Inflammatory macrophage treated with lipopolysaccharide for 4 hours (primary cell): ENCODE results near the gene CACNG5.
A peak's percentile ranks its signal among the peaks of the same experiment; 100 is the strongest.

Source experiments
- DNase-seq: peaks from one replicate; pipeline ENCODE4 v3.0.0-alpha.2; 2020

CACNG5 gene

GRCh38 chr17:66909804-66910373, 75.0 kb downstream of the CACNG5 start:
- DNase-seq, result no peak

GRCh38 chr17:66910651-66911285, 75.9 kb downstream of the CACNG5 start:
- no peak for DNase-seq

GRCh38 chr17:66915204-66915611, 80.3 kb downstream of the CACNG5 start:
- no peak for DNase-seq

GRCh38 chr17:66915792-66916191, 80.9 kb downstream of the CACNG5 start:
- DNase-seq, result no peak

- DNase-seq, result no peak
Measured at GRCh38 chr17:66916946-66917345, 82.0 kb downstream of the CACNG5 start.

GRCh38 chr17:66918896-66919295, 84.0 kb downstream of the CACNG5 start:
- DNase-seq, result no peak

- DNase-seq, result no peak
Measured at GRCh38 chr17:66920435-66920834, 85.5 kb downstream of the CACNG5 start.

GRCh38 chr17:66920950-66921349, 86.0 kb downstream of the CACNG5 start:
- DNase-seq, result peak; percentile 26

GRCh38 chr17:66923886-66924285, 89.0 kb downstream of the CACNG5 start:
- no peak for DNase-seq

GRCh38 chr17:66925811-66926500, 91.0 kb downstream of the CACNG5 start:
- DNase-seq, result no peak

- no peak for DNase-seq
Measured at GRCh38 chr17:66928949-66929348, 94.0 kb downstream of the CACNG5 start.

GRCh38 chr17:66929591-66929990, 94.7 kb downstream of the CACNG5 start:
- no peak for DNase-seq

- DNase-seq, result no peak
Measured at GRCh38 chr17:66930933-66931332, 96.0 kb downstream of the CACNG5 start.

- no peak for DNase-seq
Measured at GRCh38 chr17:66932311-66932710, 97.4 kb downstream of the CACNG5 start.

GRCh38 chr17:66934040-66934439, 99.1 kb downstream of the CACNG5 start:
- no peak for DNase-seq
